ENCODE results near the gene SNTN. TPM values are rescaled to one million over a fixed set of nuclear protein-coding genes. Genes with fewer than 3 reads are reported as not detected.

The SNTN gene
- polyA plus RNA-seq, 12 donors, result not detected

DNA sequence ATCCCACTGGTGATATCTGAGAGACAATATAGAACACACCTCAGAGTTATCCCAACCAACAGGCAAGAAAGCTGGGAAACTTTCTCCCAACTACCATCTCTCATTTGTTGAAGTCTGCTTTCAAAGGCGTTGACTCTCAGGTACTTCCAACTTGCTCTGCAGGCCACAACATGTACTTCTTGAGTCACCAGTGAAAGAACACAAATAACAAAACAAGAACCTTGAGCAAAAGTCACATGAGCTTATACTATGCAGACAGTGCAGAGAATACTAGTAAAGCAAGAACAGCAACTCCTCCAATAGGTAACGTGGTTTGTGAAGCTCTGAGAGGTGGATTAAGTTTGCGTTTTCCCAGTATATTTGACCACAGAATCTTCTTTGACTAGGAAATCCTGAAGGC lies 20.6 kb downstream of the SNTN start:
- no peak for DNase-seq

DNA sequence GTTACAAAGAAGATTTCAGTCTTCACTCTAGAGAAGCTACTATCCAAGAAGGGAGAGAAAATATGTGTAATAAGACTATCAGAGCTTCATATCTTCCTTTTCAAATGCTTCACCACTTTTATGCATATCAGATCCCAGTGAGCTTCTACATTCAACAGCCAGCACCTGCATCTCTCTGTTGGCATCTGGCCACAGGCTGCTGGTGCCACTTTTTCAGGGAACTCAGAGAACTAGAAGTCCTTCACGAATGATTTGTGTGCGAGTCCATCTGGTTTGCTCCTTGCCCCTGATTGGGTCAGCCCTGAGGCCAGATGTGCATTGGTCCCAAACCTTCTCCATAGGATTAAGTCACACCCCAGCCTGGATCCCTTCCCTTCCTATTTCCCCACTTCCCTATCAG lies 22.1 kb downstream of the SNTN start:
- DNase-seq, result no peak

DNA sequence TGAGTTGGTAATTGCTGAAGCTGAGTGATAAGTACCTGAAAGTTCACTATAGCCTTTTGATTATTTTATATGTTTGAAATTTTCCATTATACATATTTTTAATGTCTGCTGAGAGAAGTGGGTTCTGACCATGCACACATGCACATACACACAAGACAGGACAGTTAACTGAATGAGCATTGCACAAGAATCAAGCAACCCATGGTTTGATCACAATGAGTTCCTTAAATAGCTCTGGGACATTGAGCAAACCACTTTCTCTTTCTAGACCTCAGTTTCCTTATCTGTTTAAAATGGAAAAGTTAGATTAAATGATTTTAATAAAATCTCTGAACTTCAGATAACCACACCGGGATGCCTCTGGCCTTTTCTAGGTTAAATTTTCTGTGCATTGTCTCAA lies 26.7 kb downstream of the SNTN start:
- DNase-seq, result no peak

DNA sequence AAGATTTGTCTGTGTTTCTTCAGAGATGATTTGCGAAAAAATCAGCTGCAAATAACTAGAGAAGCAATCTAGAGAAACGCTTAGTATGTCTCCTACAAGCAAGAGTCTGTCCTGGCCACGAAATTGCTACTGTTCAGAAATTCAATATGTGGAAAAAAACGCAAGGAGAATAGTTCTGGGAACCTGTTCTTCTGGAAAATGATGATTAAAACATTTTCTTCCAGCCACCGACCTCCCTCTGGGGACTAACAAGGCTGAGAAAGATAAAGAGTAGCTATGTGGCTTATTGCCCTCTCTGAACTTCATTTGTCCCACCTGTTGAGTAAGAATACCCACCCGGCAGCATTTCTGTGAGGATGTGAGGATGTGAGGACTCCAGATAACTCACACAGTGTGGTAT lies 31.6 kb downstream of the SNTN start:
- no peak for DNase-seq

DNA sequence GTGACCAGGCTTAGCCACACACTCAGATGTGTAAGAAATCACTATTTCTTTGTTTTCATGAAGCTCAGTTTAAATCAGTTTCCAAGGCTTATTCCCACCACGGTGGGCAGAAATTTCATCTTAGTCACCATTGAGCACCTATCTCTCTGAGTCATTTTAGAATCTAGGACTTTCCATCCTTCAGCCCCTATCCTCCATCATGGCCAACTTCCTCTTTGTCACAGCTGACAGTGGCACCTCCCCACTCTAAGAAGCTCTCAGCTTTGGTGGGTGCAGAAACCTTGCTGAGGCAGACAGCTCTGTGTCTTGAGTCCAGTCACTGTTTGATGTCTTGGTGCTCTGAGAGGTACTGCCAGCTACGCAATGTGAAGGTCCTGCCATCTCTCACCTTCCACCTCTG lies 32.9 kb downstream of the SNTN start:
- DNase-seq, result no peak

DNA sequence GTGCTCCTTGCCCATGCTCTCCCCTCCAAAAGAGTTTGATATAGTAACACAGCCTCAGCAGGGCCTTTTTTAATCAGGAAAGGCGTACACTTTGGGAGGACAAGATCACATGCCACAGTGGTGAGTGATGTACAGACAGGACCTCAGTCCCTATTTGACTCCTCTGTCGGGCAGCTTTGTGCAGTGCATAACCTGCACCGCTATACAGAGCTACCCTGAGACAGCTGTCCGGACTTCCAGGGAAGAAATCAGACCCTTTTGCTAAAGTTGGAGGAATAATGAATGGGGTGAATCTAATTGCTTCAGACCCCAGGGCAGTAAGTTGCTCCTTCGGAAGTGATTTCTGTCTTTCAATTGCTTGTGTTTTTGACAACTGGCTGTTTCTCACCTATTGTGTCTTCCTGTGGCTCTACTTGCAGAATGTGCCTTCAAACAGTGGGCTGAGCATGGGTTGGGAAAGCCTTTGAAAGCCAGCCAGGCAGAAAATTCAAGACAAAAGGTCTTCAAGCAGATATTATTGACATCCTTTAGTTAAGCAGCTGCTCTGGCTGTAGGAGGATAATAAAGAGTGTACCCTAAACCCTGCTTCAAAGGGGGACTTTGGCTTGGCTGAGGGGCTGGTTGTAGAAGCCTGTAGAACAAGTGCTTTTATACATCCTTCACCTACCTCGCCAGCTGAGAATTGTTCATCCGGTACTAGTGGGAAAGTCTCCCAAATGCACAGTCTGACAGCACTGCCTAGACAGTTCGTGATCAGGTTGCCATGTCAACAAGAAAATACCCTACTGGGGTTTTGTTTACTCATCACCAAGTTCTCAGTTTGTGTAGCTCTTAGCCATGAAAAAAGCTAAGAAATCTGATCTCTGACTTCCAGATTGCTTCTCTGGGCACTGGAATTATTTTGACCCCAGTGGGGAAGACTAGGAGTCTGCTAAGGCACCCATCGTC lies 35.1 kb downstream of the SNTN start:
- no peak for DNase-seq

DNA sequence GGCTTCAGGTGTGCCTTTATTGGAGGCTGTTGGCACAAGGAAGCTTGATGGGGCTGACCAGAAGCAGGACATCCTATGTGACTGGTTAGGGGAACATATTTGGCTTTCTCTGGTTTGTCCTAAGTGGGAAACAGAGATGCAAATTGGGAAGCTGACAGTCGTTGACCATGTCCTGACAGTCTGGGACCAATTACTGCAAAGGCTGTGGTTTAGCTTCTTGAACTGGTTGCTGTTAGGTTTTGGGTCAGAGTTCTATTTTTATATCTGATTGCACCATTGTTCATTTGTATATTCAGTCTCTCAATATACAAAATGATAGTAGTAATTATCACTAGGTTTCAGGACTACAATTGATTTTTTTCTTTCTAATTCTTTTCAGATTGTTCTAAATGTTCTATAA lies 36.8 kb downstream of the SNTN start:
- no peak for DNase-seq

DNA sequence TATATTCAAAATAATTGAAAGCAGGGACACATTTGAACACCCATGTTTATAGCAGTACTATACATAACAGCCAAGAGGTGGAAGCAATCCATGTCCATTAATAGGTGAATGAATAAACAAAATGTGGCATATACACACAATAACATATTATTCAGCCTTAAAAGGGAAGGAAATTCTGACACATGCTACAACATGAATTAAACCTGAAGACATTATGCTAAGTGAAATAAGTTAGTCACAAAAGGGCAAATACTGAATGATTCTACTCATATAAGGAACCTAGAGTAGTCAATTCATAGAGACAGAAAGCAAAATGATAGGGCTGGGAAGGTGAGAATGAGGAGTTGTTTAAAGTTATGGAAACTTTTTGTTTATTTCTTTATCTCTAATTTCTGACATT lies 40.9 kb downstream of the SNTN start:
- DNase-seq, result no peak

DNA sequence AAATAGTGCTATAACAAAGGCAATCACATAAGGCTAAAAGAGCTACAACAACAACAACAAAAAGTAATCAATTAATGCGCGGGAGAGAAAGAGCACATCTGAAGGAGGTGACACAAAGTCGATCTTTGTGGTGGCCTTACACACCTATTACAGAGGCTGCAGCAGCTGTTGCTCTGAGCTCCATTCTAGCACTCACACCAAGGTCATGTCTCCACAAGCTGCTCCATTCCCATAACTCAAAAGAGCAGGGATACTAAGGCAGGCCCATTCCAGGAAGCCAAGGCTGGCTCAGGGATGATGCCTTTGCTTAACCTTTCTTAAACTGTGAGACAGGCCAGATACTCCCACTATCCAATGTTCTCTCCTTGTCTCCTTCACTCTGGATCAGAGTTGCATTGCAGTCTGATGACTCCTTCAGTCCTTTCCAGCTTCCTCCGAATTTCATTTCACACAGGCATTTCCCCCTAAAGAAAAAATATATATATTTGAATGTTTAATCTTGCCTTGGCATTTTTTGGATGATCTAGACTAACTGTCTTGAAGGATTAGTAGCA lies 52.7 kb downstream of the SNTN start:
- no peak for DNase-seq

DNA sequence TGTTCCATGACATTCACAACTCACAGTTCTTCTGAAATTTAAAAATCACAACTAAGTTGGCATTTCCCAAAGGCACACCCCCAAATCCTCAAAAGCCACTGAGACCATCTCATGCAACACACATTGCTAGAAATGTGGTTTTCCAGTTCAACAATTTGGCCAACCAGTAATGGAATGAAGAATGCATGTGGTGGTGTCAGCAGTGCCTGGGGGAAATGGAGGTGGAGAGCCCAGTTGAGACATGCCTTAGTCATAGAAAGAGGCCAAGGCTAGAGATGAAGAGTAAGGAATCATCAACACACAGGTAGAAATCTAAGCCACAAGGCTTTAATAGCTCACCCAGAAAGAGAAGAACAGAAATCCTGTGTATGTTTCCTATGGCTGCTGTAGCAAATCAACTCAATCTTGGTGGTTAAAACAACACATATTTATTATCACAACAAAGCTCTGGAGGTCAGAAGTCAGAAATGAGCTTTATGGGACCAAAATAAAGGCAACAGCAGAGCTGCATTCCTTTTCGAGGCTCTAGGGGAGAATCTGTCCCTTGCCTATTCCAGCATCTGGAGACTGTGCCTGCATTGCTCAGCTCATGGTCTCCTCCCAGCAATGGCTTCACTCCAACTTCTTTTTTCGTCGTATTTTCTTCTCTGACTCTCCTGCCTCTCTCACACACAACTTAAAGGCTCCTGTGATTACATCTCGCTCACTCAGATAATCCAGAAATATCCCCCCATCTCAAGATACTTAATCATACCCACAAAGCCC lies 54.0 kb downstream of the SNTN start:
- DNase-seq, result no peak

DNA sequence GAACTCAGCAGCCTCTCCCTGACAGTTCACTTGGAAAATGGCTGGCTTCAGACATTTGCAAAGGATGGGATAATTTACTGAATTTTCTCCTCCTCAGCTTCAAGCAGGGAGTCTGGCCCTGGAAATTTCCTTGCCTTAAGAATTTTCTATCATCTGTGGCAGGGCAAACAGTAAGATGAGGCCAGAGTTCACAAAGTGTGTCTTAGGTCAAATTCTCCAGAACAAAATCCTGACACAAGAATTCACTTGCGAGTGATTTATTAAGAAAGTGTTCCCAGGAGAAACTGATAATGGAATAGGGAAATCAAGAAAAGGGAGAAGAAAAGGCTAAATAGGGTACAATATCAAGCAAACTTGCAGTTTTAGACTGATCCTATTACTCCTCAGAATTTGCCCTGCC lies 55.3 kb downstream of the SNTN start:
- no peak for DNase-seq

DNA sequence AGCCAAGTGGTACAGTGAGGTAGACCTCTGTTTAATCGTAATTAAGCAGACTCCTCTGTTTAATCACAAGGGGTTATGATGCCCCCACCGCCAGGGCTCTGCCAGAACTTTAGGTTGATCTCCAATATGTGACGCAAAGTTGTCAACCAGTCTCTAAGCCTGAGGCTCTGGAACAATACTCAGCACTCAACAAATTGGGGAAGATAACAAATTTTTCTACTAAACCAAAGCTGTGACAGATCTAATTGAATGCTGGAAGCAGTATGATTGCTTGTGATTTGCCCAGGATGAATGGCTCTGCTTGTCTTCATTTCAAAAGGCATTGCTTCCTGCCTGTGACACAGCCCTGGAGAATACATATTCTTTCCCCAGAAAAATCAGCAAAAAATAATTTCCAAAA lies 57.1 kb downstream of the SNTN start:
- no peak for DNase-seq

Other genes starting within 250 kb of the SNTN start
- under 1 TPM in 9 of 12 donors, not detected in 3; 0.16 to 0.97 (median 0.35) TPM for gene C3orf49, start 166.6 kb downstream of the SNTN start, polyA plus RNA-seq (ENCODE audit: insufficient read length in 12 of 12)
- 10 to 100 TPM in 11 of 12 donors, not detected in 1; 49.5 to 82.6 (median 63.4) TPM for gene THOC7, start 211.1 kb downstream of the SNTN start, polyA plus RNA-seq (ENCODE audit: insufficient read length in 12 of 12)
- 10 to 100 TPM; 10.3 to 80.8 (median 14.6) TPM for gene ATXN7, start 211.2 kb downstream of the SNTN start, polyA plus RNA-seq (ENCODE audit: insufficient read length in 12 of 12)

All from muscle of arm (tissue), 12 donors.